Ammon's horn (tissue), 1 donor: ENCODE results near the gene STARD9.
"Not testable (repeated sequence)": the region's sequence is repeated elsewhere in the genome, so short reads cannot be mapped to it uniquely, and the experiment has no call there.

Experiments used
- DNase-seq: peaks from one replicate; pipeline ENCODE4 v3.0.0-alpha.2; 2016; ENCODE audit warnings: low spot score

STARD9 gene

GRCh38 chr15:42730135-42730534, 154.7 kb downstream of the STARD9 start:
- DNase-seq, result no peak

GRCh38 chr15:42730536-42730935, 155.1 kb downstream of the STARD9 start:
- DNase-seq, result no peak

GRCh38 chr15:42731461-42731860, 156.1 kb downstream of the STARD9 start:
- no peak for DNase-seq

- no peak for DNase-seq
Observed at GRCh38 chr15:42732095-42732827, 156.9 kb downstream of the STARD9 start.

GRCh38 chr15:42733027-42733426, 157.6 kb downstream of the STARD9 start:
- DNase-seq, result no peak

GRCh38 chr15:42734076-42734672, 158.8 kb downstream of the STARD9 start:
- no peak for DNase-seq

- no peak for DNase-seq
Observed at GRCh38 chr15:42735382-42736165, 160.2 kb downstream of the STARD9 start.

- DNase-seq, result no peak
Observed at GRCh38 chr15:42736178-42736792, 160.9 kb downstream of the STARD9 start.

- DNase-seq, result peak; percentile 88
Observed at GRCh38 chr15:42736793-42737528, 161.6 kb downstream of the STARD9 start, which contains the start of gene CDAN1. Gene CDAN1, minus strand, starts transcription at chr15:42737128. Its CDS starts 26 bp downstream, at chr15:42737102.

- DNase-seq, result no peak
Observed at GRCh38 chr15:42737529-42738328, 162.3 kb downstream of the STARD9 start.

- DNase-seq, result no peak
Observed at GRCh38 chr15:42741710-42742109, 166.3 kb downstream of the STARD9 start.

GRCh38 chr15:42742149-42742548, 166.7 kb downstream of the STARD9 start:
- DNase-seq, result no peak

GRCh38 chr15:42744195-42744594, 168.8 kb downstream of the STARD9 start:
- DNase-seq, result no peak

GRCh38 chr15:42749266-42749665, 173.9 kb downstream of the STARD9 start:
- DNase-seq, result no peak

GRCh38 chr15:42750306-42750705, 174.9 kb downstream of the STARD9 start:
- no peak for DNase-seq

GRCh38 chr15:42759093-42759492, 183.7 kb downstream of the STARD9 start:
- no peak for DNase-seq

- DNase-seq, result no peak
Observed at GRCh38 chr15:42760759-42761158, 185.4 kb downstream of the STARD9 start.

GRCh38 chr15:42761813-42762212, 186.4 kb downstream of the STARD9 start:
- not testable (repeated sequence) for DNase-seq

- peak; percentile 21 for DNase-seq
Observed at GRCh38 chr15:42764154-42764731, 188.8 kb downstream of the STARD9 start.

- DNase-seq, result not testable (repeated sequence)
Observed at GRCh38 chr15:42766109-42766508, 190.7 kb downstream of the STARD9 start.
